Activated T-helper 17 cell treated with anti-CD3 and anti-CD28 coated beads, Interleukin-2, amount 50 U/mL, for 72 hours (primary cell): ENCODE measurements around the gene ZFP90. TPM values are rescaled to one million over a fixed set of nuclear protein-coding genes. Genes with fewer than 3 reads are reported as not detected.
"Not testable (repeated sequence)": the region's sequence is repeated elsewhere in the genome, so short reads cannot be mapped to it uniquely, and the experiment has no call there.

Experiments used
- ATAC-seq: fragments of 150-1000 bp; cut with Tn5 transposase; replicated peaks from 2 replicates; pipeline ENCODE4 v1.10.0; 2021; ENCODE audit warnings: mild to moderate bottlenecking, moderate library complexity
- H3K27ac Mint-ChIP-seq: one replicate; pipeline ENCODE4 v1.8.0; 2022; ENCODE audit warnings: mixed read lengths
- H3K27me3 Mint-ChIP-seq: one replicate; pipeline ENCODE4 v1.8.0; 2022; ENCODE audit warnings: mixed read lengths
- H3K36me3 Mint-ChIP-seq: one replicate; pipeline ENCODE4 v1.8.0; 2022; ENCODE audit warnings: low read depth, mild to moderate bottlenecking, mixed read lengths
- H3K4me1 Mint-ChIP-seq: one replicate; pipeline ENCODE4 v1.8.0; 2022; ENCODE audit warnings: mixed read lengths
- H3K4me3 Mint-ChIP-seq: one replicate; pipeline ENCODE4 v1.8.0; 2022; ENCODE audit warnings: mild to moderate bottlenecking, mixed read lengths
- H3K9me3 Mint-ChIP-seq: one replicate; pipeline ENCODE4 v1.8.0; 2022; ENCODE audit warnings: mixed read lengths
- total RNA-seq, 2 donors: library from RNA; stranded (reverse); gene quantifications; one replicate each; pipeline ENCODE4 v1.2.3, GENCODE V29; 2022

Gene ZFP90
- total RNA-seq, 2 donors from 2014 or later = 26.5 to 30.5 TPM

DNA sequence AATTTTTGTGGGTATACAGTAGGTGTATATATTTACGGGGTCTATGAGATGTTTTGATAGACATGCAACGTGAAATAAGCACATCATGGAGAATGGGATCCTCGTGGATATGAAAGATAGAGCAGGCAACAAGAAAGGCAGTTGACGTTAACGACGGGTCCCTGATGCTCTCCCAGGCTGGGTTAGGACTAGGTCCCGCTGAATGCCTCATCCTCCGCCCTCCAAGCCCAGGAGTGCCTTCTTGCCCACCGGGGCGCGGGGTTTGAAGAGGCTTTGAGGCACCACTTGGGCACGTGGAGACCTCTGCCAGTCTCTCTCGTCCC lies 9.5 kb upstream of the ZFP90 start:
- Mint-ChIP-seq H3K27ac (peak overlapping the region; percentile 90), H3K9me3 (no peaks in the 10 kb centered on the region), H3K27me3 (no peaks in the 10 kb centered on the region), H3K4me3 (peak overlapping the region; percentile 95), H3K4me1 (peaks cover 10% of the 10 kb centered on the region), H3K36me3 (peaks cover 6% of the 10 kb centered on the region)
- peak; percentile 37 for ATAC-seq

GRCh38 chr16:68529931-68530701 lies 9.0 kb upstream of the ZFP90 start:
- peaks cover 10% of the 10 kb centered on the region for H3K4me1 Mint-ChIP-seq
- peak overlapping the region; percentile 95 for H3K4me3 Mint-ChIP-seq
- H3K27ac Mint-ChIP-seq = peak overlapping the region; percentile 90
- peaks cover 6% of the 10 kb centered on the region for H3K36me3 Mint-ChIP-seq
- no peaks in the 10 kb centered on the region for H3K9me3 Mint-ChIP-seq
- H3K27me3 Mint-ChIP-seq = no peaks in the 10 kb centered on the region
- peak; percentile 96 for ATAC-seq

DNA sequence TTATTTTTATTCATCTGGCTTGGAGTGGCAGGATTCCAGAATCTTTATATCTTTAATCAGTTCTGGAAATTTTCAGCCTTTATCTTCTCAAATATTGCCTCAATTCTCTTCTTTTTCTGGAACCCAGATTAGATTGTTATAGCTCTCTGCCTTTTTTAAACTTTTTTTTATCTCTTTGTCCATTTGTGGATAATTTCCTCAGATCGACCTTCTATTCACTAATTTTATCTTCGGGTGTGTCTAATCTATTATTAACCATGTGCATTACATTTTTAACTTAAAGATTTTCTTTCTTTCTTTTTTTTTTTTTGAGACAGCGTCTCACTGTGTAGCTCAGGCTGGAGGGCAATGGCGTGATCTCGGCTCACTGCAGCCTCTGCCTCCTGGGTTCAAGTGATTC lies 5.2 kb upstream of the ZFP90 start:
- peaks cover 5% of the 10 kb centered on the region for H3K4me1 Mint-ChIP-seq

DNA sequence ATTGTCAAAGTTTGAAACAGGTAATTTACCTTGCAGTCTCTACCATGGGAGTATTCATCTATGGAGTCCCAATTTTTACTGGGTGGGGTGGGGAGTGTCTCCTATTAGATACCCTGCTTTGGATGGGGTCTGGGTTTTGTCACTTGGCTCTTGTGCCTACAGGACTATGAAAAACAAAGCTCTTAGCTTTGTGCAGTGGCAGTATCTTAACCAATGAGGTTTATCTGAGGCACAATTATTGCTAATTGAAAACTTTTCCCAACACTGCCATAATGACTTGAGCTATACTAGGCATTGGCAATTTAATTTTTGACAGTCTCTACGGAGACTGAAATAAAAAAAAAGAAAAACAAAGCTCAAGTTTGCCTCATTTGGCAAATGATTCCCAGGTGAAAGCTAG lies 3.8 kb upstream of the ZFP90 start:
- Mint-ChIP-seq H3K4me3 (no peak overlapping the region), H3K27me3 (no peaks in the 10 kb centered on the region), H3K36me3 (peaks cover 28% of the 10 kb centered on the region), H3K4me1 (peaks cover 6% of the 10 kb centered on the region), H3K9me3 (no peaks in the 10 kb centered on the region), H3K27ac (no peak overlapping the region)
- ATAC-seq = no peak

More for the DNA sequence above, 5.2 kb upstream of the ZFP90 start:
- Mint-ChIP-seq H3K9me3 (no peaks in the 10 kb centered on the region), H3K4me3 (no peak overlapping the region), H3K27me3 (no peaks in the 10 kb centered on the region), H3K36me3 (peaks cover 16% of the 10 kb centered on the region), H3K27ac (no peak overlapping the region)
- no peak for ATAC-seq

GRCh38 chr16:68539711-68540239 lies 684 bp downstream of the ZFP90 start:
- H3K9me3 Mint-ChIP-seq = no peaks in the 10 kb centered on the region
- H3K4me1 Mint-ChIP-seq = peaks cover 6% of the 10 kb centered on the region
- ATAC-seq = peak; percentile 40
- H3K27me3 Mint-ChIP-seq = no peaks in the 10 kb centered on the region
- H3K36me3 Mint-ChIP-seq = peaks cover 58% of the 10 kb centered on the region
- peak overlapping the region; percentile 91 for H3K4me3 Mint-ChIP-seq
- H3K27ac Mint-ChIP-seq = peak overlapping the region; percentile 93

DNA sequence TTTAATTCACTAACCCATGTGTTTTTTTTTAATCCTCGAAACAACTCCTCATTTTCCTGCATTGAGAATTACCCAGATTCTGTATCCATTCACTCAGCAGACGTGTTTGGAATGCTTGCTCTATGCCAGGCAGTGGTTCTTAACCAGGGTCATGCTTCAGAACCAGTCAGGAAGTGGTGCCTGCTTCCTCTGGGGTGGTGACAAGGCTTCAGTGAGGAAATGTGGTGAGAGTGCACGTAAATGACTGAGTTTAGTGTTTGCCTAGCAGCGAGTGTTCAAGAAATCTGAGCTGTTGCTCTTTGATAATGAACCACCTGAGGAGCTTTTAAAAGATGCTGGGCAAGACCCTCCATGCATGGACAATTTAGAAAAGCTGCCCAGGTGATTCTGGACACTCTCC lies 9.9 kb downstream of the ZFP90 start:
- peaks cover 98% of the 10 kb centered on the region for H3K36me3 Mint-ChIP-seq
- ATAC-seq = peak; percentile 86
- no peaks in the 10 kb centered on the region for H3K4me1 Mint-ChIP-seq
- H3K4me3 Mint-ChIP-seq = peak overlapping the region; percentile 55
- peak overlapping the region; percentile 48 for H3K27ac Mint-ChIP-seq
- peaks cover 18% of the 10 kb centered on the region for H3K9me3 Mint-ChIP-seq
- no peaks in the 10 kb centered on the region for H3K27me3 Mint-ChIP-seq

GRCh38 chr16:68553186-68553585 lies 14.1 kb downstream of the ZFP90 start:
- H3K4me1 Mint-ChIP-seq = no peaks in the 10 kb centered on the region
- H3K4me3 Mint-ChIP-seq = no peak overlapping the region
- H3K36me3 Mint-ChIP-seq = peaks cover 98% of the 10 kb centered on the region
- ATAC-seq = no peak
- no peak overlapping the region for H3K27ac Mint-ChIP-seq
- H3K27me3 Mint-ChIP-seq = no peaks in the 10 kb centered on the region
- peaks cover 40% of the 10 kb centered on the region for H3K9me3 Mint-ChIP-seq

- peaks cover 97% of the 10 kb centered on the region for H3K36me3 Mint-ChIP-seq
- H3K9me3 Mint-ChIP-seq = peaks cover 57% of the 10 kb centered on the region
- not testable (repeated sequence) for H3K27me3 Mint-ChIP-seq, ATAC-seq, H3K4me1 Mint-ChIP-seq, H3K4me3 Mint-ChIP-seq, H3K27ac Mint-ChIP-seq
Observed at GRCh38 chr16:68560341-68560740, 21.2 kb downstream of the ZFP90 start.

- Mint-ChIP-seq H3K27ac (no peak overlapping the region), H3K36me3 (peaks cover 68% of the 10 kb centered on the region), H3K27me3 (no peaks in the 10 kb centered on the region), H3K4me1 (no peaks in the 10 kb centered on the region), H3K9me3 (peaks cover 60% of the 10 kb centered on the region), H3K4me3 (no peak overlapping the region)
- ATAC-seq = no peak
Observed at GRCh38 chr16:68563631-68564381, 24.7 kb downstream of the ZFP90 start.

DNA sequence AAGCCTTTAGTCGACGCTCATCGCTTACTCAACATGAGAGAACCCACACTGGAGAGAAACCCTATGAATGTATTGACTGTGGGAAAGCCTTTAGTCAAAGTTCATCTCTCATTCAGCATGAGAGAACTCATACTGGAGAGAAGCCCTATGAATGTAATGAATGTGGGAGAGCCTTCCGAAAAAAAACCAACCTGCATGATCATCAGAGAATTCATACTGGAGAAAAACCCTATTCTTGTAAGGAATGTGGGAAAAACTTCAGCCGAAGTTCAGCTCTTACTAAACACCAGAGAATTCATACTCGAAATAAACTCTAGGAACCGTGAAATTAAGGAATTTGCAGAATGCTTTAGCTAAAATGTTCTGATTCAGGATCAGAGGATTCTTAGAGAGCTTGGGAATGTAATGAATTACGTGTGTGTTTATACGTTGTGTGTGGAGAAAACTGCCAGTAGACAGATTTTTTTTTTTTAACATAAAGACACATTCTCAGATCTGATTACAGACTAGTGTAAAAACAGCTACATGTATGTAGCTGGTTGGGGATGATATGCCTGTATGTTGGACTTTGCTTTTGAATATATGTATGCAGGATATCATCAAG lies 25.4 kb downstream of the ZFP90 start:
- Mint-ChIP-seq H3K27ac (no peak overlapping the region), H3K36me3 (peaks cover 62% of the 10 kb centered on the region), H3K9me3 (peaks cover 54% of the 10 kb centered on the region), H3K4me1 (no peaks in the 10 kb centered on the region), H3K4me3 (no peak overlapping the region), H3K27me3 (no peaks in the 10 kb centered on the region)
- no peak for ATAC-seq

DNA sequence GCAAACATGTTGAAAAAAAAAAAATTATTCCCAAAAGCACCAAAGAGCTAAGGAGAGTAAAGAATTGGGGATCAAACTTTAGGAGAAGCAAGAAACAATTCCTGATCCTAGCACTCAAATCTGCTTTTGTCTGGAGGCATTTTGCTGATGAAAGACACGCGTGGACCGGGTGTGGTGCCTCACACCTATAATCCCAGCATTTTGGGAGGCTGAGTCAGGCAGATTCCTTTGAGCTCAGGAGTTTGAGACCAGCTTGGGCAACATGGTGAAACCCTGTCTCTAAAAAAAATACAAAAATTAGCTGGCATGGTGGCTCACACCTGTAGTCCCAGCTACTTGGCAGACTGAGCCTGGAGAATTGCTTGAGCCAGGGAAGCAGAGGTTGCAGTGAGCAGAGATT lies 35.4 kb downstream of the ZFP90 start:
- Mint-ChIP-seq H3K9me3 (peaks cover 20% of the 10 kb centered on the region), H3K36me3 (no peaks in the 10 kb centered on the region), H3K4me3 (no peak overlapping the region), H3K27me3 (no peaks in the 10 kb centered on the region), H3K4me1 (no peaks in the 10 kb centered on the region), H3K27ac (no peak overlapping the region)
- ATAC-seq = no peak

DNA sequence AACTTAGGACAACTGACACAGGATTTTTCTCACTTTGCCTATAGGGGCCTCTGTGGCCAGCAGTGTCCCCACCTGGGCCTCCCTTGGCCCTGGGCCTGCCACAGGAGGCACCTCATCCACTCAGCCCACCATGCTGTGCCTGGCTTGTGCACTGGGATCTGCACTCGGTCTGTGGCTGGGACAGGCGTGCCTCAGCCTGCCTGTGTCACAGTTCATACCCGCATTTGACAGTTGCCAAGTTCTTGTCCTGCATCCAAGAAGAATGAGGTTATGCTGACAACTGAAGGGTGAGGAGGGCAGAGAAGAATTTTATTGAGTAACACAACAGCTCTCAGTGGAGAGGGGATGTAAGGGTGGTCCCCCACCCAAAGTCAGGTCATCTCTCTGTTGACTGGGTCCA lies 36.0 kb downstream of the ZFP90 start:
- no peaks in the 10 kb centered on the region for H3K27me3 Mint-ChIP-seq
- no peaks in the 10 kb centered on the region for H3K36me3 Mint-ChIP-seq
- H3K9me3 Mint-ChIP-seq = peaks cover 16% of the 10 kb centered on the region
- H3K4me3 Mint-ChIP-seq = no peak overlapping the region
- no peak overlapping the region for H3K27ac Mint-ChIP-seq
- H3K4me1 Mint-ChIP-seq = no peaks in the 10 kb centered on the region
- no peak for ATAC-seq

- Mint-ChIP-seq H3K27me3 (no peaks in the 10 kb centered on the region), H3K4me3 (no peak overlapping the region), H3K36me3 (no peaks in the 10 kb centered on the region), H3K9me3 (peaks cover 10% of the 10 kb centered on the region), H3K27ac (no peak overlapping the region), H3K4me1 (no peaks in the 10 kb centered on the region)
- ATAC-seq = no peak
Observed at GRCh38 chr16:68577352-68577853, 38.3 kb downstream of the ZFP90 start.

- H3K4me3 Mint-ChIP-seq = no peak overlapping the region
- no peaks in the 10 kb centered on the region for H3K4me1 Mint-ChIP-seq
- no peaks in the 10 kb centered on the region for H3K36me3 Mint-ChIP-seq
- peak; percentile 83 for ATAC-seq
- no peak overlapping the region for H3K27ac Mint-ChIP-seq
- no peaks in the 10 kb centered on the region for H3K27me3 Mint-ChIP-seq
- no peaks in the 10 kb centered on the region for H3K9me3 Mint-ChIP-seq
Observed at GRCh38 chr16:68590201-68590994, 51.3 kb downstream of the ZFP90 start.
